Measurements from ENCODE around the gene POMGNT1.

GRCh38 chr1:46206399-46206798 lies 8.2 kb upstream of the POMGNT1 start:
- TF ChIP-seq CTCF (IDR thresholded peaks at IDR 0.05): no peak
- no peak for TF ChIP-seq POLR2A (IDR thresholded peaks at IDR 0.05)
